NCI-H82 treated with DMSO at 0.1 percent for 48 hours (cell line): ENCODE data around the gene G6PC3.

Experiments
- DNase-seq: peaks from one replicate; lab custom pipeline; 2025; ENCODE audit not compliant: unreplicated experiment; lab: John Stamatoyannopoulos, UW

Gene G6PC3

GRCh38 chr17:44121997-44122815 lies 51.7 kb downstream of the G6PC3 start:
- DNase-seq: no peak

DNA sequence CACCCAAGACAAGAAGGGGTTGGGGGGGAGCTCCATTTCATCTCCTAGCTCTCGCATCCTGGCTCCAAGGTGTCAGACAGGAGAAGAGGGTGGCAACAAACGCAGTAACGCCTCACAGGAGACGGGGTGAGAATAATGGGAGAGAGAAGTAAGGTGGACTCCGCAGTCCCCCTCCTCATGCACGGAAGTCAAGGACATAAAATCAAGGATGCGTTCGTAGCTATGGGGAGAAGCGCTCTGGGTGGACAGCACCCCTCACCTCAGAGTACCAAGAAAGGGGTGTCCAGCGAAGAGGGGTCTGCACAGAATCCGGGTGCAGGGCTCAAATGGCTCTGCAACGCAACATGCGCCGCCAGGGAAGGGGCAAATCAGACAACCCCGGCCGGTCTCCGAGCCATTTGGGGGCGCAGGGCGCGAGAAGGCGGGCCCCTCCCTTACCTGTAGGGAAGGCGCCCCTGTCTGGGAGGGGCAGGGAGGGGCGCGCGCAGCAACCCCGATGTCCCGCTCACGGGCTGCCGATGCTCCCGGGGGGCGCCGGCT lies 52.4 kb downstream of the G6PC3 start:
- DNase-seq: no peak

- peak; percentile 87 for DNase-seq
Observed at GRCh38 chr17:44123356-44124117, 53.0 kb downstream of the G6PC3 start, which contains the start of gene HDAC5. TSS of gene HDAC5 (minus strand) at chr17:44123641. CDS start at chr17:44117515, 6,126 bp downstream.

DNA sequence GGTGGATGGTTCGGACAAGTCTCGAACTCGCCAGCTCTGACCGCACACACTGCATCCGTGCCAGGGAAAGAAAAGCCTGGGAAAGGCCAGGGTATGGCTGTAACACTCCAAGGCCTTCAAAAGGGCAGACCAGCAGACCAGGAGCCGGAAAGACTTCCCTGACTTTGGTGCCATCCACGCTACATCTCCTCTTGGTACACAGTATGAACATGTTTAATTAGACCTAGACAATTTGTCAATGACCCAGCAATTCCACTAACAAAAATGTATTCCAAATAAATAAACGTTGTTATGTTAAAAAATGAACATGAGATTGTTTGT lies 53.5 kb downstream of the G6PC3 start:
- no peak for DNase-seq
